K562 (cell line): ENCODE data around the gene CADPS2. TPM values are rescaled to one million over a fixed set of nuclear protein-coding genes. Genes with fewer than 3 reads are reported as not detected.

Source experiments
- ATAC-seq: fragments of 200-7000 bp; cut with Tn5 transposase; 3 replicates; pipeline ENCODE4 v1.9.1; 2020; ENCODE audit warnings: moderate library complexity
- BruUV-seq: library from RNA; stranded (reverse); fragments of 400-500 nt; replicated peaks from 2 replicates; lab custom pipeline; 2021; lab: Mats Ljungman, UMichigan
- CTCF ChIA-PET: fragments of 300-600 bp; formaldehyde crosslinking; extraction: SDS; loops from one replicate; lab custom pipeline; 2021; ENCODE audit warnings: low intra/inter-chr PET ratio; lab: Yijun Ruan, JAX
- POLR2A ChIA-PET: fragments of 300-600, 350-650 bp; sonication (Branson Sonifier 250); formaldehyde crosslinking; extraction: SDS; loops from one replicate; lab custom pipeline; 2021; ENCODE audit warnings: antibody characterized with exemption, inconsistent platforms; lab: Yijun Ruan, JAX
- DNase-seq, 4 experiments: peaks; one replicate each; pipeline versions ENCODE4 v3.0.0 to v3.0.0-alpha.2; 2011 to 2018; ENCODE audit warnings: low spot score in 3 of 4, mixed read lengths in 3 of 4; ENCODE audit errors: extremely low read depth in 1 of 4
- FAIRE-seq: peaks from 2 replicates; lab custom pipeline; 2011; peaks lifted over from hg19 to GRCh38; lab: Jason Lieb, UNC
- H2AFZ ChIP-seq: 2 replicates; pipeline ENCODE4 v1.6.0; 2011; ENCODE audit warnings: low read depth, low read length, control low read depth, inconsistent platforms
- H3K27ac ChIP-seq: fragments of 200-600 bp; 3 replicates; pipeline ENCODE4 v1.8.0; 2011; ENCODE audit warnings: low read depth, mild to moderate bottlenecking, control low read depth, inconsistent platforms, low read length, moderate library complexity, mixed read lengths; ENCODE audit errors: extremely low read depth
- H3K27me3 ChIP-seq, 2 experiments: fragments of 300-600 bp in 1 of 2; 2 replicates in 1 of 2; 3 replicates in 1 of 2; pipeline versions ENCODE4 v1.6.0 to v1.8.0; 2011; ENCODE audit warnings: inconsistent platforms in 2 of 2, low read length in 2 of 2, mild to moderate bottlenecking in 1 of 2, mixed read lengths in 1 of 2, moderate library complexity in 1 of 2; ENCODE audit not compliant: control insufficient read depth in 2 of 2, insufficient read depth in 2 of 2
- H3K36me3 ChIP-seq: fragments of 300-600 bp; 3 replicates; pipeline ENCODE4 v1.8.0; 2011; ENCODE audit warnings: mild to moderate bottlenecking, low read length, inconsistent platforms; ENCODE audit not compliant: control insufficient read depth, insufficient read depth
- H3K4me1 ChIP-seq, 2 experiments: fragments of 200-600 bp in 1 of 2; replicated peaks in 1 of 2; 2 replicates in 1 of 2; 3 replicates in 1 of 2; pipeline versions ENCODE4 v1.5.1 to v1.8.0; 2011; ENCODE audit warnings: inconsistent platforms in 2 of 2, low read length in 2 of 2, mild to moderate bottlenecking in 1 of 2, mixed read lengths in 1 of 2, moderate library complexity in 1 of 2; ENCODE audit not compliant: control insufficient read depth in 2 of 2, insufficient read depth in 2 of 2
- H3K4me2 ChIP-seq: 2 replicates; pipeline ENCODE4 v1.6.1; 2011; ENCODE audit warnings: low read length, control low read depth, inconsistent platforms, mixed read lengths; ENCODE audit not compliant: insufficient read depth
- H3K4me3 ChIP-seq: fragments of 200-600 bp; sonication (generic), shearing (Covaris generic); 2 replicates; pipeline ENCODE4 v1.5.1; 2016; ENCODE audit warnings: control low read depth, inconsistent platforms
- H3K79me2 ChIP-seq: fragments of 200-600 bp; 3 replicates; pipeline ENCODE4 v1.8.0; 2011; ENCODE audit warnings: low read length, inconsistent platforms; ENCODE audit not compliant: control insufficient read depth, insufficient read depth
- H3K9ac ChIP-seq, 2 experiments: 2 replicates each; pipeline versions ENCODE4 v1.6.0 to v1.6.1; 2011; ENCODE audit warnings: low read depth in 2 of 2, low read length in 2 of 2, control low read depth in 1 of 2, inconsistent platforms in 1 of 2, mild to moderate bottlenecking in 1 of 2, mixed read lengths in 1 of 2; ENCODE audit not compliant: insufficient read depth in 1 of 2
- H3K9me1 ChIP-seq: one replicate; pipeline ENCODE4 v1.6.0; 2011; ENCODE audit warnings: inconsistent platforms, mild to moderate bottlenecking, low read length, moderate library complexity; ENCODE audit not compliant: control insufficient read depth, insufficient read depth
- H3K9me3 ChIP-seq: replicated peaks from 2 replicates; pipeline ENCODE4 v1.5.1; 2011; ENCODE audit warnings: low read depth, low read length, inconsistent platforms; ENCODE audit not compliant: control insufficient read depth, insufficient read depth
- H4K20me1 ChIP-seq: replicated peaks from 2 replicates; pipeline ENCODE4 v1.6.1; 2011; ENCODE audit warnings: low read length, inconsistent platforms, mixed read lengths; ENCODE audit not compliant: control insufficient read depth, insufficient read depth
- ATF1 ChIP-seq, 2 experiments: fragments of 450-650 bp in 1 of 2; IDR thresholded peaks; 2 replicates each; pipeline ENCODE4 v1.6.1; 2016; ENCODE audit warnings: missing compliant biosample characterization in 1 of 2, missing genetic modification characterization in 1 of 2
- ATF6 ChIP-seq: sonication (generic); formaldehyde crosslinking; IDR thresholded peaks from 2 replicates; pipeline ENCODE4 v1.4.0; 2020; ENCODE audit warnings: mild to moderate bottlenecking, missing genetic modification reagents
- BRCA1 ChIP-seq, 2 experiments: fragments of 450-650 bp in 1 of 2; sonication (generic) in 1 of 2; formaldehyde crosslinking in 1 of 2; IDR thresholded peaks; 2 replicates each; pipeline versions ENCODE4 v1.5.0 to v1.6.1; 2017 to 2020; ENCODE audit warnings: mild to moderate bottlenecking in 1 of 2, missing genetic modification reagents in 1 of 2
- DNMT1 ChIP-seq: fragments of 450-650 bp; IDR thresholded peaks from 2 replicates; pipeline ENCODE4 v1.6.1; 2016; ENCODE audit warnings: antibody characterized with exemption, mild to moderate bottlenecking
- GTF2A2 ChIP-seq: IDR thresholded peaks from 2 replicates; pipeline ENCODE4 v1.6.1; 2016; ENCODE audit warnings: mild to moderate bottlenecking, missing genetic modification characterization, missing compliant biosample characterization
- ILK ChIP-seq: fragments of 450-650 bp; IDR thresholded peaks from 2 replicates; pipeline ENCODE4 v1.6.1; 2016; ENCODE audit warnings: missing genetic modification characterization, low read depth, mild to moderate bottlenecking, missing compliant biosample characterization, moderate library complexity, borderline replicate concordance
- KAT8 ChIP-seq: fragments of 450-650 bp; IDR thresholded peaks from 2 replicates; pipeline ENCODE4 v1.6.1; 2016; ENCODE audit warnings: low read depth, mild to moderate bottlenecking
- MCM5 ChIP-seq: fragments of 450-650 bp; IDR thresholded peaks from 2 replicates; pipeline ENCODE4 v1.6.1; 2016; ENCODE audit warnings: low read depth
- TCF7L2 ChIP-seq: fragments of 150-350 bp; IDR thresholded peaks from 2 replicates; pipeline ENCODE4 v1.6.1; 2016; ENCODE audit warnings: low read depth, mild to moderate bottlenecking, low read length, moderate library complexity
- TSHZ1 ChIP-seq: fragments of 250-450 bp; sonication (Bioruptor Pico); IDR thresholded peaks from 2 replicates; pipeline ENCODE4 v1.4.0; 2020; ENCODE audit warnings: mild to moderate bottlenecking, moderate library complexity
- ZBTB11 ChIP-seq, 3 experiments: fragments of 200-800 bp in 1 of 3; fragments of 250-450 bp in 1 of 3; fragments of 450-650 bp in 1 of 3; sonication (Bioruptor Pico) in 1 of 3; sonication (Bioruptor generic) in 1 of 3; formaldehyde crosslinking in 1 of 3; IDR thresholded peaks; 2 replicates each; pipeline versions ENCODE4 v1.6.1 to v1.8.0; 2016 to 2022; ENCODE audit warnings: mild to moderate bottlenecking in 2 of 3, missing genetic modification characterization in 2 of 3, missing compliant biosample characterization in 1 of 3, moderate library complexity in 1 of 3
- ZNF408 ChIP-seq: fragments of 250-450 bp; sonication (Bioruptor Pico); IDR thresholded peaks from 2 replicates; pipeline ENCODE4 v1.4.0; 2020; ENCODE audit warnings: low read depth, mild to moderate bottlenecking, moderate library complexity
- WGBS: fragments of 100-300 bp; shearing (Covaris generic); methylation state at CpG from one replicate; pipeline ENCODE4 v1.1.6; 2016; ENCODE audit warnings: low coverage, mixed read lengths; ENCODE audit not compliant: insufficient coverage; ENCODE audit errors: missing lambda C conversion rate; 5-methylcytosine and 5-hydroxymethylcytosine counted together
- in situ Hi-C: fragments of 300-500 bp; cut with MboI; formaldehyde crosslinking; loops from 4 replicates; pipeline ENCODE4 v1.15.0; 2018; ENCODE audit warnings: inconsistent platforms, mixed read lengths
- intact Hi-C: fragments of 100-400 bp; cut with micrococcal nuclease; formaldehyde crosslinking; loops from 2 replicates; pipeline ENCODE4 v1.14.2; 2022
- polyA plus RNA-seq, 8 experiments: library from polyadenylated mRNA; depleted of rRNA in 4 of 8; stranded (reverse) in 5 of 8; unstranded in 3 of 8; fragments of >200 nt; fragmentation: Nextera tagmentation in 2 of 8; fragmentation: Illumina TruSeq in 1 of 8; extraction: Ambion mirVana in 2 of 8; extraction: Trizol in 1 of 8; gene quantifications; 2 replicates each; pipeline versions ENCODE4 v1.2.1 to v1.2.3, GENCODE V29; 2011 to 2014; ENCODE audit warnings: inconsistent platforms in 1 of 8, missing spikeins in 1 of 8
- total RNA-seq, 7 experiments: library from RNA; depleted of rRNA in 6 of 7; stranded (reverse); fragments of >200 nt in 6 of 7; fragmentation: Illumina TruSeq in 2 of 7; extraction: Trizol in 2 of 7; gene quantifications; 2 replicates each; pipeline versions ENCODE4 v1.2.1 to v1.2.3, GENCODE V29; 2011 to 2021; ENCODE audit warnings: low replicate concordance in 1 of 7

CADPS2 gene
- total and polyA plus RNA-seq, 9 of the 15 experiments (the other 6 are each of a cell fraction or from before 2014, with no cell fraction given) = 0.03 to 0.14 (median 0.04) TPM; not detected in 1

DNA sequence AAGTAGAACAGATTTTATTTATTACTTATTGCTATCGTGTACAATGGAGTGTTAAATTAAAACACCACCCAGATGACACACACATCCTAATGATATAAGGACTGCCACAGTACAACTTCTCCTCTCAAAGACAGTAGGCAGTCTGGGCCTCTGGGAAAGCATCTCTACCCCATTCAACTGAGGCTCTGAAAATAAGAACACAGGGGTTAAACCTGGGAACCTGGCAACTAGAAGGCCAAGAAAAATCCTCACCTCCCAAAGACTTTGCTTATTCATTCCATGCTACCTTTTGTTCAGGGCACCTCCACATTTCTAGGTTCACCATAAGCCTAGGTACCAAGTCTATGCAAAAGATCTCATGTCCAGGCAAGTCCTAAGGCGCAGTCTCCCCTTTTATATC lies 456.3 kb downstream of the CADPS2 start (continued):
- TF ChIP-seq BRCA1 (IDR thresholded peaks at IDR 0.05) (no peak), BRCA1 (CRISPR knock-in tag; IDR thresholded peaks at IDR 0.05) (no peak), ZNF408 (CRISPR knock-in tag) (no peak), TCF7L2 (no peak), ATF1 (CRISPR knock-in tag; IDR thresholded peaks at IDR 0.05) (no peak), ATF1 (tag; IDR thresholded peaks at IDR 0.05) (no peak), TSHZ1 (CRISPR knock-in tag) (no peak)
- TF ChIP-seq, all 486 proteins: peak for 0

DNA sequence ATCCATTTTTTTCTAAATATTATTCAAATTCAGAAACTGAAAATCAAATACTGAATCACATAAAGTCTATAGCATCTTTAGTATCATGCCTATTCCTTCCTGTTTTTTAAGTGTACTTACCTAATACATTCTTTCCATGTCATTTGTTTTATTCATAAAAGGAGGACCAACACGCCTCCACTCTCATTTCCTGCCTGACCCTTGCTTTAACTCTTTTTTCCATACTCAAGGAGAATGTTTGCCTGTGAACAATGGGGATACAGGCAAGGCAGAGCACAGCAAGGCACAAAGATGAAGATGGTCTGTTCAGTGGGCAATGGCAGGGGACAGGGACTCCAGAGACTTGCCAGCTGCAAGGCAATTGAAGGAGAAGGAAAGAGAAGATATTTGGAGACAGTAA lies 460.5 kb downstream of the CADPS2 start:
- Histone ChIP-seq H3K9me1 (no peaks in the 10 kb centered on the region), H3K9ac (no peak overlapping the region), H3K79me2 (no peaks in the 10 kb centered on the region), H3K4me1 (no peaks in the 10 kb centered on the region), H4K20me1 (no peaks in the 10 kb centered on the region), H3K4me3 (no peak overlapping the region), H3K36me3 (no peaks in the 10 kb centered on the region), H3K4me2 (no peak overlapping the region), H3K27ac (no peak overlapping the region), H3K27me3 (no peaks in the 10 kb centered on the region), H3K9me3 (no peaks in the 10 kb centered on the region; the same call in 1 of the 2 replicates), H2AFZ (no peak overlapping the region)
- ATAC-seq (no peak), DNase-seq (no peak), FAIRE-seq (no peak)
- BruUV-seq = no TSS peak
- in situ Hi-C loops = no loop called here
- CTCF ChIA-PET = no interaction called here
- intact Hi-C loops = no loop called here
- WGBS = 0% methylated on average over 1 of the region's 1 CpG
- POLR2A ChIA-PET = no interaction called here
- TF ChIP-seq GTF2A2 (no peak), MCM5 (no peak), ZBTB11 (CRISPR knock-in tag; IDR thresholded peaks at IDR 0.05) (no peak), ATF6 (CRISPR knock-in tag) (no peak), KAT8 (no peak), DNMT1 (no peak), ILK (no peak)
